ENCODE data around the gene P2RX6. TPM values are rescaled to one million over a fixed set of nuclear protein-coding genes. Genes with fewer than 3 reads are reported as not detected.
A peak's percentile ranks its signal among the peaks of the same experiment; 100 is the strongest.

P2RX6 gene
- total and polyA plus RNA-seq, 12 donors: 0.07 to 7.7 (median 3.2) TPM

DNA sequence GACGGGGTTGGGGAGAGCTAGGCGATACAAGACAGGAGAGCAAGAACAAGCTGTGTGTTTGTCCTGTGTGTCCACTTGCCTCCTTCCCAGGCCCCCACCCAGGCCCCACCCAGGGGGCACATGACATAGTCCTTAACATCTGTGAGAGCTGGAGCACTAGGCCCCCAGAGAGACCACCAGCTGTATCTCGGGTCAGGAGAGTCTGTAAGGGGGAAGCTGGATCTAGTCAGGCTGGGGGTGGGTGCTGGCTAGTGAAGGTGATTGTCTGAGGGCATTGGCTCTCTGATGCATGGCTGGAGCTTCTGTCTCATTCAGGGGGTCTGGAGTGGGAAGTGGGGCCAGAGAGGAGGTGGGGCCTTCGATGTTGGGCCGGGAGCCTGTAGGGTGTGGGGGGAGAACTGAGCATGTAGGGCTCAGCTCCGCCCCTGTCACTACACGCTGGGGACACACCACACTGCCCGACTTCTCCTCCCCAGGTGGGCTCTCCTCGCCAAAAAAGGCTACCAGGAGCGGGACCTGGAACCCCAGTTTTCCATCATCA lies 571 bp downstream of the P2RX6 start:
- Histone ChIP-seq H3K4me3 (peak overlapping the region in 9 of 10 donors; percentile 7 to 63 (median 58)), H3K4me1 (peaks cover 11 to 26% (median 20%) of the 10 kb centered on the region in 9 donors), H3K36me3 (no peaks in the 10 kb centered on the region), H3K9me3 (no peaks in the 10 kb centered on the region), H3K27ac (peak overlapping the region in 7 of 10 donors; percentile 49 to 86 (median 72)), H3K27me3 (no peaks in the 10 kb centered on the region)
- no peak for TF ChIP-seq CTCF (IDR thresholded peaks at IDR 0.05)
- intact Hi-C loops (cut with DNase I): loop anchor here in 1 of 10 donors (5.0 to 10.0 kb wide), 2 partner anchors 37 to 101 kb away; partner anchors contain the start of gene CRKL
- DNase-seq (no peak), ATAC-seq (no peak)
- WGBS, 2 donors: 61 to 64% methylated on average over 10 of the region's 10 CpGs

GRCh38 chr22:21016644-21017420 lies 1.9 kb downstream of the P2RX6 start:
- peaks cover 11 to 26% (median 20%) of the 10 kb centered on the region in 9 donors for H3K4me1 ChIP-seq
- H3K36me3 ChIP-seq: no peaks in the 10 kb centered on the region
- ATAC-seq: no peak
- no peaks in the 10 kb centered on the region for H3K9me3 ChIP-seq
- no peaks in the 10 kb centered on the region for H3K27me3 ChIP-seq
- no peak for TF ChIP-seq CTCF (IDR thresholded peaks at IDR 0.05)
- no peak for DNase-seq
- H3K4me3 ChIP-seq: no peak overlapping the region
- intact Hi-C loops (cut with DNase I): loop anchor here in 1 of 10 donors (5.0 to 10.0 kb wide), 2 partner anchors 35 to 102 kb away; partner anchors contain the start of gene CRKL
- 93 to 94% methylated on average over 13 of the region's 13 CpGs for WGBS, 2 donors
- H3K27ac ChIP-seq: no peak overlapping the region

- no peak for ATAC-seq
- intact Hi-C loops (cut with DNase I): loop anchor here in 1 of 10 donors (5.0 to 10.0 kb wide), 2 partner anchors 34 to 104 kb away; partner anchors contain the start of gene CRKL
- TF ChIP-seq CTCF (IDR thresholded peaks at IDR 0.05): no peak
- DNase-seq: no peak
- 96 to 98% methylated on average over 4 of the region's 4 CpGs for WGBS, 2 donors
- Histone ChIP-seq H3K4me3 (no peak overlapping the region), H3K4me1 (peaks cover 11 to 26% (median 20%) of the 10 kb centered on the region in 9 donors), H3K27ac (no peak overlapping the region), H3K27me3 (no peaks in the 10 kb centered on the region), H3K36me3 (no peaks in the 10 kb centered on the region), H3K9me3 (no peaks in the 10 kb centered on the region)
Observed at GRCh38 chr22:21018314-21018713, 3.3 kb downstream of the P2RX6 start.

DNA sequence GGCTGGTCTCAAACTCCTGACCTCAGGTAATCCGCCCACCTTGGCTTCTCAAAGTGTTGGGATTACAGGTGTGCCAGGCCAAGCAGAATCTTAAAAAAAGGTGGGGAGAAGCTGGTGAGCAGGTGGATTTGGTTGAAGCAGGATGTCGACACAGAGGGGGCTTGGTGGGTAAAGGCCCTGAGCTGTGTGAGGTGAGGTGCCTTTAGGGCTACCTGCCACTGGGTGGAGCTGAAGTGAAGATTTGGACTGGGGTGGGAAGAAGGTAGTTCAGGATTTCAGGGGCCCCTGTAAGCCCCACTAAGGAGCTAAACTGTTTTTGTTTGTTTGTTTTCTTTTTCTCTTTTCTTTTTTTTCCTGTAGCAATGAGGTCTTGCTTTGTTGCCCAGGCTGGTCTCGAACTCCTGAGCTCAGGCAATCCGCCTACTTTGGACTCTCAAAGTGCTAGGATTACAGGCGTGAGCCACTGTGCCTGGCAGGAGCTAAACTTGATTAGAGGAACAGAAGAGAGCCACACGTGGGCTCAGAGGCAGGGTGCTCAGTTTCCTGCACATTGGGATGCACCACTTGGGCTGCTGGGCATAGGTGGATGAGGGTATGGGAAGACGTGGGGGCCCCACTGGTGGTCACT lies 6.0 kb downstream of the P2RX6 start:
- intact Hi-C loops (cut with DNase I): loop anchor here in 1 of 10 donors (10.0 kb wide), 1 partner anchor 76 kb away; no protein-coding TSS in a partner anchor
- no peaks in the 10 kb centered on the region for H3K36me3 ChIP-seq
- peaks cover 0 to 2% (median 0%) of the 10 kb centered on the region in 9 donors for H3K4me1 ChIP-seq
- peak in 4 of 9 donors; percentile 5 to 37 (median 16) for TF ChIP-seq CTCF (IDR thresholded peaks at IDR 0.05)
- H3K9me3 ChIP-seq: no peaks in the 10 kb centered on the region
- DNase-seq (no peak), ATAC-seq (peak in 1 of 8 donors; percentile 6)
- H3K27ac ChIP-seq: no peak overlapping the region
- no peak overlapping the region for H3K4me3 ChIP-seq
- H3K27me3 ChIP-seq: no peaks in the 10 kb centered on the region
- 64 to 67% methylated on average over 7 of the region's 7 CpGs for WGBS, 2 donors

Data from heart right ventricle (tissue), 16 donors.